Measurements from ENCODE around the gene TMOD2. TPM values are rescaled to one million over a fixed set of nuclear protein-coding genes. Genes with fewer than 3 reads are reported as not detected.

Gene TMOD2
- total RNA-seq, 2 experiments from 2014 or later: 0.44 TPM; not detected in 1

DNA sequence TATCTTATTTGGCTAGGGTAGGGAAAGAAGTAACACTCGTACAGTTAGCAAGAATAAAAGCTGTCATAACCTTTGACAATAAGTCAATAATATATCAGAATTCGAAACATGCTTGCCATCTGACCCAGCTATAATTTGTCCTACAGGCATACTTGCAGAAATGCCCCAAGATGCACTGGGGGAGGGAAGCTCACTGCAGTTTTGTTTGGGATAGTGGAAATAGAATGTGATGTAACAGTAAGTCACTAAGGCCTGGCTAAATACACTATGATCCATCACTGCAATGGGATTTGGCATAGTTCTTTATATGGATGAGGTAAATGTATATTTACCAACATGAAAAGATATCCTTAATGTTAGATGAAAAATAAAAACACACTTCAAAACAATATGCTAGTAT is 52.6 kb downstream of the TMOD2 start:
- ChIA-PET CTCF (ENCODE audit: unreplicated experiment) (no interaction called here), POLR2A (no interaction called here)
- H3K9me2 ChIP-seq (ENCODE audit: insufficient read depth, low read length): no peaks in the 10 kb centered on the region
- no peak overlapping the region for H3K27ac ChIP-seq (ENCODE audit: low read depth, low read length, poor library complexity, severe bottlenecking)
- no peak for TF ChIP-seq EZH2phosphoT487 (IDR thresholded peaks at IDR 0.05; ENCODE audit: borderline replicate concordance, low read depth, low read length)
- TF ChIP-seq, protein P1, sequence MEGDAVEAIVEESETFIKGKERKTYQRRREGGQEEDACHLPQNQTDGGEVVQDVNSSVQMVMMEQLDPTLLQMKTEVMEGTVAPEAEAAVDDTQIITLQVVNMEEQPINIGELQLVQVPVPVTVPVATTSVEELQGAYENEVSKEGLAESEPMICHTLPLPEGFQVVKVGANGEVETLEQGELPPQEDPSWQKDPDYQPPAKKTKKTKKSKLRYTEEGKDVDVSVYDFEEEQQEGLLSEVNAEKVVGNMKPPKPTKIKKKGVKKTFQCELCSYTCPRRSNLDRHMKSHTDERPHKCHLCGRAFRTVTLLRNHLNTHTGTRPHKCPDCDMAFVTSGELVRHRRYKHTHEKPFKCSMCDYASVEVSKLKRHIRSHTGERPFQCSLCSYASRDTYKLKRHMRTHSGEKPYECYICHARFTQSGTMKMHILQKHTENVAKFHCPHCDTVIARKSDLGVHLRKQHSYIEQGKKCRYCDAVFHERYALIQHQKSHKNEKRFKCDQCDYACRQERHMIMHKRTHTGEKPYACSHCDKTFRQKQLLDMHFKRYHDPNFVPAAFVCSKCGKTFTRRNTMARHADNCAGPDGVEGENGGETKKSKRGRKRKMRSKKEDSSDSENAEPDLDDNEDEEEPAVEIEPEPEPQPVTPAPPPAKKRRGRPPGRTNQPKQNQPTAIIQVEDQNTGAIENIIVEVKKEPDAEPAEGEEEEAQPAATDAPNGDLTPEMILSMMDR (conservative IDR thresholded peaks at IDR 0.05; ENCODE audit: low read length): no peak
- no peaks in the 10 kb centered on the region for H3K9me3 ChIP-seq (ENCODE audit: low read length)
- no peak overlapping the region for H3K4me3 ChIP-seq (ENCODE audit: low read depth, low read length, poor library complexity, severe bottlenecking)
- intact Hi-C loops (cut with micrococcal nuclease; ENCODE audit: unreplicated experiment): no loop called here
- no peak for DNase-seq (ENCODE audit: low spot score)
- no TSS peak for BruUV-seq (replicated peaks)
- H3K79me2 ChIP-seq (ENCODE audit: insufficient read depth, low read depth, low read length): no peaks in the 10 kb centered on the region
- no peak overlapping the region for H2AFZ ChIP-seq (ENCODE audit: low read length)
- no peaks in the 10 kb centered on the region for H3K4me1 ChIP-seq (ENCODE audit: insufficient read depth, low read length, poor library complexity, severe bottlenecking)
- H4K20me1 ChIP-seq (ENCODE audit: insufficient read depth, low read length): no peaks in the 10 kb centered on the region
- H3K4me2 ChIP-seq (ENCODE audit: low read length): no peak overlapping the region
- H3K36me3 ChIP-seq (ENCODE audit: insufficient read depth, low read length): no peaks in the 10 kb centered on the region

DNA sequence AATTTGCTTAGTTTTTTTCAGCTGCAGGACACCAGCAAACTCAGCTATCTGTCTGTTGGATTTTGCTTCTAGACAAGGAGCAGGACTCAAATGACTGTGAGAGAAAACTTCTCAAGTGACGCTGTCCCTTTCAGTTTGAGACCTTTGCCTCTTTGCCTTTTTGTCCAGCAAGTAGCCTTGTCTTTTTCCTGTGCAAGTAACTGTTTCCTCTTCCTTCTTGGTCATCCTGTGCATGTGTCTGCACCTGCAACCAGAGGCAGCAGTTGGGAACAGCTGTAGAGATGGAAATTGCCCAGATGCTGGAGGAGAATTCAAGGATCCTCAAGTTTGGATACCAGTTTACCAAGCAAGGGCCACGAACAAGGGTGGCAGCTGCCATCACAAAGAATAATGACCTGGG is 54.7 kb downstream of the TMOD2 start:
- Histone ChIP-seq H3K36me3 (ENCODE audit: insufficient read depth, low read length) (no peaks in the 10 kb centered on the region), H3K4me2 (ENCODE audit: low read length) (no peak overlapping the region), H4K20me1 (ENCODE audit: insufficient read depth, low read length) (no peaks in the 10 kb centered on the region), H3K27ac (ENCODE audit: low read depth, low read length, poor library complexity, severe bottlenecking) (no peak overlapping the region), H3K4me1 (ENCODE audit: insufficient read depth, low read length, poor library complexity, severe bottlenecking) (no peaks in the 10 kb centered on the region), H3K9me2 (ENCODE audit: insufficient read depth, low read length) (no peaks in the 10 kb centered on the region), H3K4me3 (ENCODE audit: low read depth, low read length, poor library complexity, severe bottlenecking) (no peak overlapping the region), H3K9me3 (ENCODE audit: low read length) (no peaks in the 10 kb centered on the region), H3K79me2 (ENCODE audit: insufficient read depth, low read depth, low read length) (no peaks in the 10 kb centered on the region), H2AFZ (ENCODE audit: low read length) (no peak overlapping the region)
- CTCF ChIA-PET (ENCODE audit: unreplicated experiment): no interaction called here
- no peak for DNase-seq (ENCODE audit: low spot score)
- POLR2A ChIA-PET: no interaction called here
- no TSS peak for BruUV-seq (replicated peaks)
- no peak for TF ChIP-seq EZH2phosphoT487 (IDR thresholded peaks at IDR 0.05; ENCODE audit: borderline replicate concordance, low read depth, low read length)
- TF ChIP-seq, protein P1 (conservative IDR thresholded peaks at IDR 0.05; ENCODE audit: low read length): no peak
- intact Hi-C loops (cut with micrococcal nuclease; ENCODE audit: unreplicated experiment): no loop called here

DNA sequence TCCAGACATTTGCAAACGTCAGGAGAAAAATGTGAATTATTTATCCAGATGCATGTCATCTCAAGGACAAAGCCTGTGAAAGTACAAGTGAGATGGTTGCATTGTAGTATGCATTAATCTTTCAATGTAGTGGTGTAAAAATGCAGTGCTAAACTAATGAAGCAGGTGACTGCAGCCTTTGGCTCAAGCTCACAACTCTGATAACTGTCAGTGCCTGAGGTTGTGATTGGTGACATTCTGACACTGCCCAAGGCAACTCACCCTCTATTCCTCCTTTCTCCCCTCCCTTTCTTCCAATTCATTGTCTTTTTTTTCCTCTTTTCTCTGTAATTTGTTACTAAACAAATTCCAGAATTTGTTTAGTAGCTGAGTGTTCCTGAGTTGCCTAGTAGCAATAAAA is 58.1 kb downstream of the TMOD2 start:
- no peak overlapping the region for H2AFZ ChIP-seq (ENCODE audit: low read length)
- H4K20me1 ChIP-seq (ENCODE audit: insufficient read depth, low read length): no peaks in the 10 kb centered on the region
- DNase-seq (ENCODE audit: low spot score): no peak
- no peaks in the 10 kb centered on the region for H3K79me2 ChIP-seq (ENCODE audit: insufficient read depth, low read depth, low read length)
- H3K4me3 ChIP-seq (ENCODE audit: low read depth, low read length, poor library complexity, severe bottlenecking): no peak overlapping the region
- H3K4me1 ChIP-seq (ENCODE audit: insufficient read depth, low read length, poor library complexity, severe bottlenecking): no peaks in the 10 kb centered on the region
- BruUV-seq (replicated peaks): no TSS peak
- POLR2A ChIA-PET: no interaction called here
- H3K4me2 ChIP-seq (ENCODE audit: low read length): no peak overlapping the region
- no peaks in the 10 kb centered on the region for H3K9me2 ChIP-seq (ENCODE audit: insufficient read depth, low read length)
- CTCF ChIA-PET (ENCODE audit: unreplicated experiment): no interaction called here
- no peak for TF ChIP-seq EZH2phosphoT487 (IDR thresholded peaks at IDR 0.05; ENCODE audit: borderline replicate concordance, low read depth, low read length)
- TF ChIP-seq, protein P1 (conservative IDR thresholded peaks at IDR 0.05; ENCODE audit: low read length): no peak
- no peaks in the 10 kb centered on the region for H3K9me3 ChIP-seq (ENCODE audit: low read length)
- intact Hi-C loops (cut with micrococcal nuclease; ENCODE audit: unreplicated experiment): no loop called here
- no peak overlapping the region for H3K27ac ChIP-seq (ENCODE audit: low read depth, low read length, poor library complexity, severe bottlenecking)
- H3K36me3 ChIP-seq (ENCODE audit: insufficient read depth, low read length): no peaks in the 10 kb centered on the region

Data from OCI-LY7 (cell line).